ENCODE measurements around the gene RERG.

- TF ChIP-seq, protein P1, sequence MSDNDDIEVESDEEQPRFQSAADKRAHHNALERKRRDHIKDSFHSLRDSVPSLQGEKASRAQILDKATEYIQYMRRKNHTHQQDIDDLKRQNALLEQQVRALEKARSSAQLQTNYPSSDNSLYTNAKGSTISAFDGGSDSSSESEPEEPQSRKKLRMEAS (IDR thresholded peaks at IDR 0.05) = no peak
- TF ChIP-seq, protein P2, sequence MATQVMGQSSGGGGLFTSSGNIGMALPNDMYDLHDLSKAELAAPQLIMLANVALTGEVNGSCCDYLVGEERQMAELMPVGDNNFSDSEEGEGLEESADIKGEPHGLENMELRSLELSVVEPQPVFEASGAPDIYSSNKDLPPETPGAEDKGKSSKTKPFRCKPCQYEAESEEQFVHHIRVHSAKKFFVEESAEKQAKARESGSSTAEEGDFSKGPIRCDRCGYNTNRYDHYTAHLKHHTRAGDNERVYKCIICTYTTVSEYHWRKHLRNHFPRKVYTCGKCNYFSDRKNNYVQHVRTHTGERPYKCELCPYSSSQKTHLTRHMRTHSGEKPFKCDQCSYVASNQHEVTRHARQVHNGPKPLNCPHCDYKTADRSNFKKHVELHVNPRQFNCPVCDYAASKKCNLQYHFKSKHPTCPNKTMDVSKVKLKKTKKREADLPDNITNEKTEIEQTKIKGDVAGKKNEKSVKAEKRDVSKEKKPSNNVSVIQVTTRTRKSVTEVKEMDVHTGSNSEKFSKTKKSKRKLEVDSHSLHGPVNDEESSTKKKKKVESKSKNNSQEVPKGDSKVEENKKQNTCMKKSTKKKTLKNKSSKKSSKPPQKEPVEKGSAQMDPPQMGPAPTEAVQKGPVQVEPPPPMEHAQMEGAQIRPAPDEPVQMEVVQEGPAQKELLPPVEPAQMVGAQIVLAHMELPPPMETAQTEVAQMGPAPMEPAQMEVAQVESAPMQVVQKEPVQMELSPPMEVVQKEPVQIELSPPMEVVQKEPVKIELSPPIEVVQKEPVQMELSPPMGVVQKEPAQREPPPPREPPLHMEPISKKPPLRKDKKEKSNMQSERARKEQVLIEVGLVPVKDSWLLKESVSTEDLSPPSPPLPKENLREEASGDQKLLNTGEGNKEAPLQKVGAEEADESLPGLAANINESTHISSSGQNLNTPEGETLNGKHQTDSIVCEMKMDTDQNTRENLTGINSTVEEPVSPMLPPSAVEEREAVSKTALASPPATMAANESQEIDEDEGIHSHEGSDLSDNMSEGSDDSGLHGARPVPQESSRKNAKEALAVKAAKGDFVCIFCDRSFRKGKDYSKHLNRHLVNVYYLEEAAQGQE (IDR thresholded peaks at IDR 0.05; ENCODE audit: low read depth) = no peak
- TF ChIP-seq TCF12 (IDR thresholded peaks at IDR 0.05; ENCODE audit: low read depth) (no peak), FOXM1 (IDR thresholded peaks at IDR 0.05; ENCODE audit: borderline replicate concordance, low read depth) (no peak), NFIC (IDR thresholded peaks at IDR 0.05) (no peak), CEBPB (IDR thresholded peaks at IDR 0.05) (no peak)
Measured at GRCh38 chr12:15151161-15152091, 69.8 kb downstream of the RERG start.
